HepG2 (cell line): ENCODE data around the gene KIF13A. TPM values are rescaled to one million over a fixed set of nuclear protein-coding genes. Genes with fewer than 3 reads are reported as not detected.
A peak's percentile ranks its signal among the peaks of the same experiment; 100 is the strongest.

Experiments used
- ATAC-seq: fragments of 200-7000 bp; cut with Tn5 transposase; 3 replicates; pipeline ENCODE4 v1.9.1; 2020; ENCODE audit warnings: mild to moderate bottlenecking, moderate library complexity
- BruUV-seq: library from RNA; stranded (reverse); fragments of 400-500 nt; replicated peaks from 2 replicates; lab custom pipeline; 2021; lab: Mats Ljungman, UMichigan
- CTCF ChIA-PET: fragments of 300-600 bp; formaldehyde crosslinking; extraction: SDS; loops from one replicate; lab custom pipeline; 2021; ENCODE audit warnings: low total read pairs, inconsistent platforms, low intra/inter-chr PET ratio; lab: Yijun Ruan, JAX
- POLR2A ChIA-PET: fragments of 350-600 bp; sonication (Branson Sonifier 250); formaldehyde crosslinking; loops from one replicate; lab custom pipeline; 2020; ENCODE audit warnings: antibody characterized with exemption, inconsistent platforms; lab: Yijun Ruan, JAX
- DNase-seq: peaks from one replicate; pipeline ENCODE4 v3.0.0-alpha.2; 2015; ENCODE audit warnings: low spot score
- FAIRE-seq: peaks from 3 replicates; lab custom pipeline; 2011; peaks lifted over from hg19 to GRCh38; lab: Jason Lieb, UNC
- H2AFZ ChIP-seq: one replicate; pipeline ENCODE4 v1.6.1; 2011; ENCODE audit warnings: low read length, inconsistent platforms
- H3K27ac ChIP-seq: fragments of 300-600 bp; 3 replicates; pipeline ENCODE4 v1.8.0; 2011; ENCODE audit warnings: mixed run types, mild to moderate bottlenecking, mixed read lengths, low read length, inconsistent platforms; ENCODE audit not compliant: insufficient read depth; ENCODE audit errors: extremely low read length
- H3K27me3 ChIP-seq, 2 experiments: fragments of 200-600 bp in 1 of 2; 2 replicates in 1 of 2; 3 replicates in 1 of 2; pipeline versions ENCODE4 v1.6.0 to v1.8.0; 2011; ENCODE audit warnings: low read length in 2 of 2, mild to moderate bottlenecking in 2 of 2, moderate library complexity in 2 of 2, inconsistent platforms in 1 of 2; ENCODE audit not compliant: insufficient read depth in 2 of 2, control insufficient read depth in 1 of 2
- H3K36me3 ChIP-seq, 2 experiments: fragments of 200-600 bp in 1 of 2; replicated peaks in 1 of 2; 2 replicates in 1 of 2; 3 replicates in 1 of 2; pipeline versions ENCODE4 v1.5.1 to v1.8.0; 2011; ENCODE audit warnings: low read length in 2 of 2, inconsistent platforms in 1 of 2; ENCODE audit not compliant: insufficient read depth in 2 of 2, control insufficient read depth in 1 of 2
- H3K4me1 ChIP-seq: 2 replicates; pipeline ENCODE4 v1.5.1; 2012; ENCODE audit warnings: low read length, inconsistent platforms; ENCODE audit not compliant: insufficient read depth
- H3K4me2 ChIP-seq: 2 replicates; pipeline ENCODE4 v1.6.0; 2011; ENCODE audit warnings: low read depth, low read length, inconsistent platforms
- H3K4me3 ChIP-seq, 3 experiments: fragments of 200-600 bp in 1 of 3; sonication (generic), shearing (Covaris generic) in 1 of 3; replicated peaks in 1 of 3; 2 replicates each; pipeline ENCODE4 v1.5.1; 2011 to 2016; ENCODE audit warnings: low read length in 3 of 3, inconsistent platforms in 2 of 3, low read depth in 2 of 3, mild to moderate bottlenecking in 2 of 3, control low read depth in 1 of 3, mixed read lengths in 1 of 3; ENCODE audit not compliant: insufficient read depth in 1 of 3
- H3K79me2 ChIP-seq: one replicate; pipeline ENCODE4 v1.6.1; 2011; ENCODE audit warnings: low read length, inconsistent platforms; ENCODE audit not compliant: insufficient read depth
- H3K9ac ChIP-seq: 2 replicates; pipeline ENCODE4 v1.6.0; 2011; ENCODE audit warnings: mild to moderate bottlenecking, low read depth, low read length, inconsistent platforms; ENCODE audit not compliant: insufficient read depth
- H3K9me3 ChIP-seq: 2 replicates; pipeline ENCODE4 v1.5.1; 2012; ENCODE audit warnings: mild to moderate bottlenecking, low read length
- H4K20me1 ChIP-seq: 2 replicates; pipeline ENCODE4 v1.6.0; 2011; ENCODE audit warnings: inconsistent platforms, mild to moderate bottlenecking, low read length, moderate library complexity; ENCODE audit not compliant: insufficient read depth
- ELF3 ChIP-seq: IDR thresholded peaks from 2 replicates; pipeline ENCODE4 v1.6.1; 2016; ENCODE audit warnings: missing genetic modification reagents, missing compliant biosample characterization
- ETV5 ChIP-seq: IDR thresholded peaks from 2 replicates; pipeline ENCODE4 v1.6.1; 2018; ENCODE audit warnings: missing biosample characterization, missing genetic modification reagents, inconsistent platforms, borderline replicate concordance
- FOSL2 ChIP-seq: sonication (generic); formaldehyde crosslinking; IDR thresholded peaks from 2 replicates; pipeline ENCODE4 v1.4.0; 2020; ENCODE audit warnings: missing genetic modification reagents
- SOX6 ChIP-seq, 2 experiments: fragments of 450-650 bp in 1 of 2; sonication (generic) in 1 of 2; formaldehyde crosslinking in 1 of 2; IDR thresholded peaks; 2 replicates each; pipeline versions ENCODE4 v1.4.0 to v1.6.1; 2017 to 2020; ENCODE audit warnings: antibody characterized with exemption in 1 of 2, mild to moderate bottlenecking in 1 of 2, missing genetic modification reagents in 1 of 2
- TBP ChIP-seq: sonication (generic); formaldehyde crosslinking; IDR thresholded peaks from 2 replicates; pipeline ENCODE4 v1.5.0; 2020; ENCODE audit warnings: missing genetic modification reagents
- ZEB1 ChIP-seq: IDR thresholded peaks from 2 replicates; pipeline ENCODE4 v1.6.1; 2012; ENCODE audit warnings: mild to moderate bottlenecking, low read depth, inconsistent platforms; ENCODE audit not compliant: insufficient replicate concordance
- ZNF619 ChIP-seq: sonication (generic); formaldehyde crosslinking; IDR thresholded peaks from 2 replicates; pipeline ENCODE4 v1.4.0; 2020; ENCODE audit warnings: mild to moderate bottlenecking, missing genetic modification reagents
- ZSCAN30 ChIP-seq: sonication (generic); formaldehyde crosslinking; IDR thresholded peaks from 2 replicates; pipeline ENCODE4 v1.5.0; 2020; ENCODE audit warnings: mild to moderate bottlenecking, missing genetic modification reagents
- WGBS: methylation state at CpG from one replicate; pipeline ENCODE4 v1.1.6; 2017; ENCODE audit warnings: low lambda C conversion rate; 5-methylcytosine and 5-hydroxymethylcytosine counted together
- in situ Hi-C: cut with HindIII; loops from 2 replicates; pipeline ENCODE4 v1.10.0; 2017; ENCODE audit warnings: low pct_unique_long_range_greater_than_20kb; ENCODE audit not compliant: extremely low pct_ligation_motif_present
- intact Hi-C: fragments of 100-400 bp; cut with micrococcal nuclease; formaldehyde crosslinking; loops from one replicate; pipeline ENCODE4 v1.10.0; 2022; ENCODE audit not compliant: unreplicated experiment
- polyA plus RNA-seq, 8 experiments: library from polyadenylated mRNA; depleted of rRNA in 3 of 8; stranded (reverse) in 7 of 8; unstranded in 1 of 8; fragments of >200 nt; fragmentation: Illumina TruSeq in 4 of 8; extraction: Trizol in 4 of 8; gene quantifications; 2 replicates each; pipeline versions ENCODE4 v1.2.1 to v1.2.3, GENCODE V29; 2011 to 2016; ENCODE audit warnings: low read depth in 4 of 8, missing spikeins in 1 of 8, mixed read lengths in 1 of 8; ENCODE audit not compliant: insufficient read depth in 1 of 8
- total RNA-seq, 5 experiments: library from RNA; depleted of rRNA; stranded (reverse); fragments of >200 nt; fragmentation: Illumina TruSeq; extraction: Trizol; gene quantifications; 2 replicates each; pipeline ENCODE4 v1.2.3, GENCODE V29; 2016; ENCODE audit warnings: low read depth in 1 of 5

Gene KIF13A
- total and polyA plus RNA-seq, 2 of the 13 experiments (the other 11 are each of a cell fraction or from before 2014, with no cell fraction given), result 21.1 to 37.2 TPM

- H3K36me3 ChIP-seq, result no peaks in the 10 kb centered on the region
- no peak for ATAC-seq
- no TSS peak for BruUV-seq
- intact Hi-C loops, result no loop called here
- POLR2A ChIA-PET, result no interaction called here
- TF ChIP-seq ZNF619 (CRISPR knock-in tag) (no peak), ELF3 (CRISPR knock-in tag) (no peak), ZEB1 (no peak), ETV5 (no peak), TBP (CRISPR knock-in tag) (no peak), SOX6 (IDR thresholded peaks at IDR 0.05) (no peak), SOX6 (CRISPR knock-in tag; IDR thresholded peaks at IDR 0.05) (no peak), FOSL2 (CRISPR knock-in tag) (peak; percentile 54), ZSCAN30 (CRISPR knock-in tag) (no peak)
- TF ChIP-seq, all 625 proteins: peak for 1
- Histone ChIP-seq H4K20me1 (peaks cover 6% of the 10 kb centered on the region; the same call in 1 of the 2 replicates), H3K4me2 (no peak overlapping the region), H3K79me2 (peaks cover 51% of the 10 kb centered on the region), H3K9ac (no peak overlapping the region), H2AFZ (no peak overlapping the region), H3K27me3 (no peaks in the 10 kb centered on the region), H3K9me3 (no peaks in the 10 kb centered on the region), H3K4me1 (peaks cover 11% of the 10 kb centered on the region), H3K27ac (no peak overlapping the region), H3K4me3 (no peak overlapping the region)
- in situ Hi-C loops, result no loop called here
- DNase-seq (no peak), FAIRE-seq (no peak)
- WGBS, result 98% methylated on average over 7 of the region's 7 CpGs
- CTCF ChIA-PET, result no interaction called here
Observed at GRCh38 chr6:17971128-17972073, 16.0 kb downstream of the KIF13A start.
